Lower leg skin (tissue), 3 donors: Measurements from ENCODE around the gene KISS1R.

Source experiments
- POLR2A ChIP-seq, 2 donors: fragments of 450-650 bp; IDR thresholded peaks; one replicate each; pipeline ENCODE4 v1.6.1; 2016 to 2017; ENCODE audit warnings: antibody characterized with exemption in 2 of 2, mild to moderate bottlenecking in 1 of 2, moderate library complexity in 1 of 2
- TF ChIP-seq, protein P1 (sequence below), 3 donors: fragments of 450-650 bp; IDR thresholded peaks; one replicate each; pipeline ENCODE4 v1.5.1; 2016; ENCODE audit warnings: antibody characterized with exemption in 3 of 3, mild to moderate bottlenecking in 3 of 3, moderate library complexity in 2 of 3

DNA sequence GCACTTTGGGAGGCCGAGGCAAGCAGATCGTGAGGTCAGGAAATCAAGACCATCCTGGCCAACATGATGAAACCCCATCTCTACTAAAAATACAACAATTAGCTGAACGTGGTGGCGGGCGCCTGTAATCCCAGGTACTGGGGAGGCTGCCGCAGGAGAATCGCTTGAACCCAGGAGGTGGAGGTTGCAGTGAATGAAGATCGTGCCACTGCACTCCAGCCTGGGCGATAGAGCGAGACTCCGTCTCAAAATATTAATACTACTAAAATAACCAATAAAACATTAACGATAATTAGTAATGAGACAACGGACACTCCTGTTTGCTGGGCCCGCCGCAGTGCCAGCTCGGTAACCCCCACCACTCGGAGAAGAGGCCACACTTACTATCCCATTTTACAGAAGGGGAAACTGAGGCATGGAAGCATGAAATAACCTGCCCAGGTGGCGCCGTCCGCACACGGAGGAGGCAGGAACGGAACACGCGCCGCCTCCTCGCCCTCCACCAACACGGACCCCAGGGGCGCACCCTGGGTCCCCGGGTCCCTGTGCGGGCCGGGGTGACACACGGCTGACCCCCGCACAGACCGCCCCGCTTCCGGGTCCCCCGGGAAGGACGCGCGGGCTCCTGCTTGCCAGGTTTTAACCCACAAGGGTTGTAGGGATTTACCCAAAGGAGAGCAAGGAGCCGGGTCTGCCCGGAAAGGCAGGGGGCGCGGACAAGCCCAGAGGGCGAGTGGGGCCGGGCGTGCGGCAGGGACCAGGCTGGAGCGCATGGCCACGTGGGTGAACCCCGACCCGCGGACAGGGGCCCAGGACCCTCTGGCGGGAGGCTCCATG is 5.7 kb upstream of the KISS1R start:
- TF ChIP-seq, protein P1, sequence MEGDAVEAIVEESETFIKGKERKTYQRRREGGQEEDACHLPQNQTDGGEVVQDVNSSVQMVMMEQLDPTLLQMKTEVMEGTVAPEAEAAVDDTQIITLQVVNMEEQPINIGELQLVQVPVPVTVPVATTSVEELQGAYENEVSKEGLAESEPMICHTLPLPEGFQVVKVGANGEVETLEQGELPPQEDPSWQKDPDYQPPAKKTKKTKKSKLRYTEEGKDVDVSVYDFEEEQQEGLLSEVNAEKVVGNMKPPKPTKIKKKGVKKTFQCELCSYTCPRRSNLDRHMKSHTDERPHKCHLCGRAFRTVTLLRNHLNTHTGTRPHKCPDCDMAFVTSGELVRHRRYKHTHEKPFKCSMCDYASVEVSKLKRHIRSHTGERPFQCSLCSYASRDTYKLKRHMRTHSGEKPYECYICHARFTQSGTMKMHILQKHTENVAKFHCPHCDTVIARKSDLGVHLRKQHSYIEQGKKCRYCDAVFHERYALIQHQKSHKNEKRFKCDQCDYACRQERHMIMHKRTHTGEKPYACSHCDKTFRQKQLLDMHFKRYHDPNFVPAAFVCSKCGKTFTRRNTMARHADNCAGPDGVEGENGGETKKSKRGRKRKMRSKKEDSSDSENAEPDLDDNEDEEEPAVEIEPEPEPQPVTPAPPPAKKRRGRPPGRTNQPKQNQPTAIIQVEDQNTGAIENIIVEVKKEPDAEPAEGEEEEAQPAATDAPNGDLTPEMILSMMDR (IDR thresholded peaks at IDR 0.05) = no peak
- TF ChIP-seq POLR2A (IDR thresholded peaks at IDR 0.05) = no peak
